ENCODE measurements around the gene ZNF750.

ZNF750 gene

DNA sequence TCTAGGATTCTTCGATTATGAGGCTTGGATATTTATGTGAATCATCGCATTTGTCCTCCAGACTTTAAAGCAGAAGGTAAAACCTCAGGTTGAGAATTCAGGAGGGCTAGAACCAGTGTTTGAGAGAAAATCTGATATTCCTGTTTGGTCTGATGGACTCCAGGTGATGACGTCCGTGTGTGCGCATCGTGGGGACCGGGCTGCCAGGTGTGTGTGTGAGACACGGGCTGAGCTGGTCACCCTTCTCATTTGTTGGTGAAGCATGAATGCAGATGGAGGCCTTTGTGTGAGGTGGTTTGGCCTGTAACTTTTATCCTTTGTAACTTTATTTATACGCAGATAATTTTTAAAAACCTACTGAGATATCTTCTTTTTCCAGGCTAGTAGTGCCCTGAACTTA is 42.8 kb downstream of the ZNF750 start:
- no peak overlapping the region for H3K4me3 ChIP-seq (ENCODE audit: low read depth, low read length)
- TF ChIP-seq, protein P1, sequence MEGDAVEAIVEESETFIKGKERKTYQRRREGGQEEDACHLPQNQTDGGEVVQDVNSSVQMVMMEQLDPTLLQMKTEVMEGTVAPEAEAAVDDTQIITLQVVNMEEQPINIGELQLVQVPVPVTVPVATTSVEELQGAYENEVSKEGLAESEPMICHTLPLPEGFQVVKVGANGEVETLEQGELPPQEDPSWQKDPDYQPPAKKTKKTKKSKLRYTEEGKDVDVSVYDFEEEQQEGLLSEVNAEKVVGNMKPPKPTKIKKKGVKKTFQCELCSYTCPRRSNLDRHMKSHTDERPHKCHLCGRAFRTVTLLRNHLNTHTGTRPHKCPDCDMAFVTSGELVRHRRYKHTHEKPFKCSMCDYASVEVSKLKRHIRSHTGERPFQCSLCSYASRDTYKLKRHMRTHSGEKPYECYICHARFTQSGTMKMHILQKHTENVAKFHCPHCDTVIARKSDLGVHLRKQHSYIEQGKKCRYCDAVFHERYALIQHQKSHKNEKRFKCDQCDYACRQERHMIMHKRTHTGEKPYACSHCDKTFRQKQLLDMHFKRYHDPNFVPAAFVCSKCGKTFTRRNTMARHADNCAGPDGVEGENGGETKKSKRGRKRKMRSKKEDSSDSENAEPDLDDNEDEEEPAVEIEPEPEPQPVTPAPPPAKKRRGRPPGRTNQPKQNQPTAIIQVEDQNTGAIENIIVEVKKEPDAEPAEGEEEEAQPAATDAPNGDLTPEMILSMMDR (IDR thresholded peaks at IDR 0.05; ENCODE audit: low read depth, low read length) = no peak

DNA sequence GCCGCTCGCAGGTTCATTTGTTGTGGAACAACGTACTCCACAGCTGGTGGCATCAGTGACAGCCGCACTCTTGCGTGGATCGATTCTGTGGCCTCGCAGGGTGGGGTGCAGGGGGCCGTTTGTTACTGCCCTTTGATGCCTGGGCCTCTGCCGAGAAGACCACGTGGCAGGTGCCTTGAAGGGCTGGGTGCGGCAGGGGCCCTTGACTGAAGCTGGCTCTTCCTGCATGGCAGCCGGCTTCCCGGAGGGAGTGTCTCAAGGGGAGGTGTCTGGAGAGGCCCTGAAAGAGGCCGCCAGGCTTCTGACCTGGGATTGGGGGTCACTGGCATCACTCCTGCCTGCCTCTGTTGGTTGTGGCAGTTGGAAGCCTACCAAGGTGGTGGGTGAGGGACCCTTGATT is 44.2 kb downstream of the ZNF750 start:
- no peak overlapping the region for H3K4me3 ChIP-seq (ENCODE audit: low read depth, low read length)
- TF ChIP-seq, protein P1 (IDR thresholded peaks at IDR 0.05; ENCODE audit: low read depth, low read length) = no peak

DNA sequence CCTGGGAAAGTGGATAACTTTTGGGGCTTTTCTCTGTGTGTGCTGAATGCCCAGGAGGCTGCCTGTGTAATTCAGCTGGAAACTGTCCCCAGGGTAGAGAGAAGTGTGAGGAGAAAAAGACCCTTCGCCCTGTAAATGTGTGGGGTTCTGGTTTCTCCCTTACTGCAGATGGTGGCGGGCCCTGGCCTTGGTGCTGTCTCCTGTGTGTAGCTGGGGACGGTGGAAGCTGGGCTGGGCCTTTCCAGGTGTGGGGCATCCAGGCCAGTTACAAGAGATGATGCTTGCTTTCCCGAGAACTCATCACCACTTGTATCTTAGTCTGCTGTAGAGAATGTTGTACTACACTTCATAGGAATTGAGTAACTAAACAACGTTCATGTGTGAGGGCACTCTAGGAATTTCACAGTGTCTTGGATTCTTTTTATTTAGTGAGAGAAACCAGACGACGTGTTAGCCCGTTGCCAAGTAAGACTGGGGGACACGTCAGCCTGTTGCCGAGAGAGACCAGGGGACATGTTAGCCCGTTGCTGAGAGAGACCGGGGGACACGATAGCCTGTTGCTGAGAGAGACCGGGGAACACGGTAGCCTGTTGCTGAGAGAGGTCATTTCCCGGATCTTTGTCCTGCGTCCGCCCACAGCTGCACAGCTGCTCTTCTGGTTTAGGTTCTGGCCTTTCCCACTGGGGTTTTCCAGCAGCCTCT is 44.9 kb downstream of the ZNF750 start:
- no peak overlapping the region for H3K4me3 ChIP-seq (ENCODE audit: low read depth, low read length)
- TF ChIP-seq, protein P1 (IDR thresholded peaks at IDR 0.05; ENCODE audit: low read depth, low read length) = no peak

DNA sequence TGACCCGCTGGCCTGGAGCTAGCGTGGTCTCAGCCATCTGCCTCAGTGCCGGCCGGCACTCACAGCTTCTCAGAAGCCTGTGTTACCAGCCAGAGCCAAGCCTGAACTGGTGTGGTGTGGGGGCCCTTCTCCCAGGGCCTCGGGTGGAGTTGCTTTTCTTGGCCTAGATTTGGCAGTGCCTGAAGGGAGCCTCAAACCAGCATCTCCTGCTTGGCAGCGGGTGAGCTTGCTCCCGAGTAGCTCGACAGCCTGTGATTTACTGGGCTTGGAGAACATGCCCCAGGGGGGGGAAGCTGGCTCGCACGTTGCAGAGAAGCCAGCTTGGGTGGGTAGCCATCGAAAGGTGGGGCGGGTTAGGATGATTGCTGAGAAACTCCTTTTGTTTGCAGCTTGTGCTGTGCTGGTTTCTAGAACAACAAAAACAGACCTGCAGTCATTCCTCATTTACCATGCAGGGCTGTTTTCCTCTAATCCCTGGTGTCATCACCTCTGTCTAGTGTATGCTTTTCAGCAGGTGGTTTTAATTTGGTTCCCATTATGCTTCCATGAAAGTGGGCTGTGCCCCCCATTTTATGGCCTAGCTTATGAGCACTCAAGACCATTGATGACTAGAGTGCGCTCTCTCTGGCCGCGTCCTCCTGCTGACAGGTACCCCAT is 45.7 kb downstream of the ZNF750 start:
- no peak overlapping the region for H3K4me3 ChIP-seq (ENCODE audit: low read depth, low read length)
- TF ChIP-seq, protein P1 (IDR thresholded peaks at IDR 0.05; ENCODE audit: low read depth, low read length) = no peak

DNA sequence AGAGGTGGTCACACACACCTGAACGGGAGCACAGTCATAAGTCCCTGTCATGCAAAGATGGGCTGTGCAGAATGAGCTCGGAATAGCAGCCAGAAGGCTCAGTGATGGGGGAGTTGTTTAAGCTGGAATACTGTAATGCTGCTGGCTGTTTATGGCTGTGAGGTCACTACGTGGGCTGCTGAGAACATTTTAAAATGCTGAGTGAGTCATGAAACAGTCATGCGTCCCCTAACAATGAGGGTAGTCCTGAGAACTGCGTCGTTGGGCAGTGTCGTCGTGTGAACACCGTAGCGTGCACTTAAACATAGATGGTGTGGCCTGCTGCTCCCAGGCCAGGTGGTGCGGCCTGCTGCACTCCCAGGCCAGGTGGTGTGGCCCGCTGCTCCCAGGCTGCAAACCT is 48.3 kb downstream of the ZNF750 start:
- no peak overlapping the region for H3K4me3 ChIP-seq (ENCODE audit: low read depth, low read length)
- TF ChIP-seq, protein P1 (IDR thresholded peaks at IDR 0.05; ENCODE audit: low read depth, low read length) = no peak

DNA sequence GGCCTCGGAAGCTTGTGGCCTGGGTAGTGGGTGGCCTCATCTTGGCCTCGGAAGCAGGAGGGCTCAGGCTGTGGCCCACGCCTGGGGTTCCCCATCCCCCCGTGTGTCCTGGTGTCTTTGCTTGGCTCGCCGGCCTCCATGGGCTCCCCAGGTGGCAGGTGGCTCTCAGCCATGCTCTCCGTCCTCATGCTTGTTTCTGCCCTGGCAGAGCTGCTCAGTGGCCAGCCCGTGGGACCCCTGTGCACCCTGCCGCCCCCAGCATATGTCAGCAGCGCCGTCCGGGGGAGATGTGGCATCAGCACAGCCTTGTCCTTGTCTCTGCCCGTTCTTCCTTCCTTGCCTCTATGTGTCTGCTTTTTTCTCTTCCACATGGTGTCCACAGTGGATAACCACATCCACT is 49.4 kb downstream of the ZNF750 start:
- H3K4me3 ChIP-seq (ENCODE audit: low read depth, low read length) = no peak overlapping the region
- TF ChIP-seq, protein P1 (IDR thresholded peaks at IDR 0.05; ENCODE audit: low read depth, low read length) = no peak

DNA sequence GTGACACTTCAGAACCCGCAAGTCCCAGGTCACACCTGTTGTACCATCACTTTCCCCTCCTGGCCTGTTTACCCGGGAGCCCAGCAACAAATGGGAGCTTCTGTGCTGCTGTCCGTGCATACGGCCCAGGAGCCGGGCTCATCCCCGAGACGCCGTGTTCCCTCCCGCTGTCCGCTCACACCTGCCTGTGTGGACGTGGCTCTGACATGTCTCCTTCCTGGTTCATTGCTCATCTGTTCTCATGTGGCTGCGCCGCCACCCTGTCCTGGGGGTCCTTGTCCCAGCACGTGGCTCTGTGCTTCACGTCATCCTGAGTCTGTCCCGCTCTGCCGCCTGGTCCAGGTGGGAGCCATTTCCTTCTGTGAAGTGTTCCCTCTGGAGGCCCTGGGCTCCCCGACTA is 50.0 kb downstream of the ZNF750 start:
- TF ChIP-seq, protein P1 (IDR thresholded peaks at IDR 0.05; ENCODE audit: low read depth, low read length) = no peak
- no peak overlapping the region for H3K4me3 ChIP-seq (ENCODE audit: low read depth, low read length)
